ENCODE results near the gene MSRB3.
"Not testable (repeated sequence)": the region's sequence is repeated elsewhere in the genome, so short reads cannot be mapped to it uniquely, and the experiment has no call there.

Gene MSRB3

GRCh38 chr12:65407388-65408149, 129.1 kb downstream of the MSRB3 start:
- no peak for DNase-seq

GRCh38 chr12:65408441-65408840, 130.0 kb downstream of the MSRB3 start:
- no peak for DNase-seq

- DNase-seq = no peak
Observed at GRCh38 chr12:65409726-65410125, 131.2 kb downstream of the MSRB3 start.

GRCh38 chr12:65411171-65411570, 132.7 kb downstream of the MSRB3 start:
- no peak for DNase-seq

- DNase-seq = no peak
Observed at GRCh38 chr12:65414526-65414925, 136.0 kb downstream of the MSRB3 start.

GRCh38 chr12:65415826-65416225, 137.3 kb downstream of the MSRB3 start:
- DNase-seq = no peak

- DNase-seq = no peak
Observed at GRCh38 chr12:65419284-65420072, 141.0 kb downstream of the MSRB3 start.

GRCh38 chr12:65420941-65421340, 142.5 kb downstream of the MSRB3 start:
- no peak for DNase-seq

- DNase-seq = no peak
Observed at GRCh38 chr12:65427646-65428045, 149.2 kb downstream of the MSRB3 start.

- no peak for DNase-seq
Observed at GRCh38 chr12:65430006-65430405, 151.5 kb downstream of the MSRB3 start.

GRCh38 chr12:65430571-65431306, 152.3 kb downstream of the MSRB3 start:
- DNase-seq = no peak

GRCh38 chr12:65432114-65432513, 153.6 kb downstream of the MSRB3 start:
- no peak for DNase-seq

- DNase-seq = no peak
Observed at GRCh38 chr12:65432651-65433050, 154.2 kb downstream of the MSRB3 start.

GRCh38 chr12:65434737-65435136, 156.3 kb downstream of the MSRB3 start:
- DNase-seq = no peak

GRCh38 chr12:65443038-65443437, 164.6 kb downstream of the MSRB3 start:
- no peak for DNase-seq

GRCh38 chr12:65444996-65445395, 166.5 kb downstream of the MSRB3 start:
- no peak for DNase-seq

- no peak for DNase-seq
Observed at GRCh38 chr12:65446901-65447300, 168.4 kb downstream of the MSRB3 start.

- DNase-seq = no peak
Observed at GRCh38 chr12:65449400-65449799, 170.9 kb downstream of the MSRB3 start.

- no peak for DNase-seq
Observed at GRCh38 chr12:65450625-65451024, 172.1 kb downstream of the MSRB3 start.

GRCh38 chr12:65454115-65454787, 175.8 kb downstream of the MSRB3 start:
- DNase-seq = no peak

- not testable (repeated sequence) for DNase-seq
Observed at GRCh38 chr12:65457341-65457740, 178.9 kb downstream of the MSRB3 start.

GRCh38 chr12:65458718-65459117, 180.2 kb downstream of the MSRB3 start:
- DNase-seq = no peak

GRCh38 chr12:65459545-65459944, 181.1 kb downstream of the MSRB3 start:
- no peak for DNase-seq
